H1 (cell line): ENCODE measurements around the gene CACNG4. TPM values are rescaled to one million over a fixed set of nuclear protein-coding genes. Genes with fewer than 3 reads are reported as not detected.

ENCODE experiments used
- BCL11A ChIP-seq, 2 experiments: IDR thresholded peaks; one replicate each; pipeline ENCODE4 v1.6.1; 2011; ENCODE audit warnings: low read depth in 2 of 2, low read length in 2 of 2, mild to moderate bottlenecking in 2 of 2
- POU5F1 ChIP-seq: IDR thresholded peaks from 2 replicates; pipeline ENCODE4 v1.6.1; 2011; ENCODE audit warnings: low read depth, mild to moderate bottlenecking, low read length, moderate library complexity
- SIRT6 ChIP-seq: IDR thresholded peaks from one replicate; pipeline ENCODE4 v1.7.1; 2012; ENCODE audit warnings: low read length, inconsistent platforms
- polyA plus RNA-seq, 7 experiments: library from polyadenylated mRNA; depleted of rRNA in 3 of 7; stranded (reverse) in 5 of 7; unstranded in 2 of 7; fragments of >200 nt in 5 of 7; fragments of 200-250 nt in 2 of 7; gene quantifications; 1 replicate in 5 of 7; 2 replicates in 1 of 7; 4 replicates in 1 of 7; pipeline versions ENCODE4 v1.2.1 to v1.2.3, GENCODE V29; 2011 to 2013; ENCODE audit warnings: missing spikeins in 2 of 7, mixed read lengths in 2 of 7
- total RNA-seq: library from RNA; stranded (reverse); fragmentation: NEBNext Ultra II Directional; extraction: Animal tissue kit (Norgen Biotek cat#: 25700); gene quantifications from 2 replicates; pipeline ENCODE4 v1.2.1, GENCODE V29; 2021

CACNG4 gene
- total and polyA plus RNA-seq, 2 of the 8 experiments (the other 6 are each of a cell fraction or from before 2014, with no cell fraction given): 3.6 to 5.6 TPM

DNA sequence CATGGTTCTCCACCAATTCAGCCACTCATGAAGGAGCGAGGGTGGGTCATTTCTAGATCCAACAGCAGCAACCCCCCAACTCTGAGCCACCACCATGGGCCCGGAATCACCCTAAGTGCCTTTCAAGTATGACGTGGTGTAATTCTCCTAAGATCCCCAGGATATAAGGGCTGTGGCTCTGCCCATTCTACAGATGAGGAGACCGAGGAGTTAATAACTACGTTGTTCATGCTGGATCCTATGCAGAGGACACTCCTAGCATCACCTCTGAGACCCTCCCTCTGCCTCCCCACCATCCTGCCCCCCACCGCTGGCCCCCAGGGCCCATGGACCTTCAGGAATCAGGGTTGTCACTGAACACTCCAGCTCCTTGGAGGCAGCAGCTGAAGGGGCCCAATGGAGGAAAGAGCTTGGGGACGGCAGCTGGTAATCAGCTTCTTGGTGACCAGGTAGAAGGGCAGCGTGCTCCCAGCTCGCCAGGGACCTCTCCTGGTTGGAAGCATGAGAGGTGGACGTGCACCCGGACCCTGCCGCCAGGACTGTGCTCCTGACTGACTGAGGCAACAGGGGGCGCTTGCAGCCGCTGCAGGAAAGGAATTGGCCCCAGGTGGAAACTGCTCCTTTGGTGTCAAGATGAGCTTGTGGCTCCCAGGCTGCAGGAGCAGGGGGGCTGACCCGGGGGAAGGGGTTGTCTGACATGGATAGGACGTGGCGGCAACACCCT lies 51.7 kb downstream of the CACNG4 start (continued):
- TF ChIP-seq BCL11A (IDR thresholded peaks at IDR 0.05; ENCODE audit: low read depth in 2 of 2, low read length in 2 of 2) (no peak), POU5F1 (no peak), SIRT6 (no peak)
